WTC11 (cell line): Measurements from ENCODE around the gene HNRNPL. TPM values are rescaled to one million over a fixed set of nuclear protein-coding genes. Genes with fewer than 3 reads are reported as not detected.
A peak's percentile ranks its signal among the peaks of the same experiment; 100 is the strongest.

ENCODE experiments used
- ATAC-seq: fragments of 200-7000 bp; cut with Tn5 transposase; 2 replicates; pipeline ENCODE4 v1.10.0; 2021; ENCODE audit warnings: mild to moderate bottlenecking, moderate library complexity
- CTCF ChIA-PET: fragments of 300-600 bp; sonication (Branson Sonifier 250); formaldehyde crosslinking; loops from one replicate; lab custom pipeline; 2021; ENCODE audit warnings: antibody characterized with exemption; lab: Charles Lee
- POLR2A ChIA-PET: fragments of 350-600 bp; sonication (Branson Sonifier 250); formaldehyde crosslinking; loops from one replicate; lab custom pipeline; 2021; ENCODE audit warnings: antibody characterized with exemption; lab: Charles Lee
- DNase-seq: peaks from one replicate; pipeline ENCODE4 v3.0.0; 2021; ENCODE audit warnings: low spot score
- H3K27ac Mint-ChIP-seq: 2 replicates; pipeline ENCODE4 v1.8.0; 2021; ENCODE audit warnings: mixed read lengths
- H3K27me3 Mint-ChIP-seq: 2 replicates; pipeline ENCODE4 v1.8.0; 2021; ENCODE audit warnings: low read depth, mild to moderate bottlenecking, moderate library complexity, mixed read lengths
- H3K36me3 Mint-ChIP-seq: 2 replicates; pipeline ENCODE4 v1.8.0; 2021; ENCODE audit warnings: mixed read lengths
- H3K4me1 Mint-ChIP-seq: 2 replicates; pipeline ENCODE4 v1.8.0; 2022; ENCODE audit warnings: mixed read lengths
- H3K4me3 Mint-ChIP-seq: 2 replicates; pipeline ENCODE4 v1.8.0; 2021; ENCODE audit warnings: mild to moderate bottlenecking, moderate library complexity, mixed read lengths
- H3K9me3 Mint-ChIP-seq: 2 replicates; pipeline ENCODE4 v1.8.0; 2021; ENCODE audit warnings: mixed read lengths
- ATF1 ChIP-seq: sonication (generic); formaldehyde crosslinking; IDR thresholded peaks from 2 replicates; pipeline ENCODE4 v1.8.1; 2023; ENCODE audit warnings: mild to moderate bottlenecking, moderate library complexity, missing genetic modification reagents
- ATF2 ChIP-seq: sonication (generic); formaldehyde crosslinking; IDR thresholded peaks from 2 replicates; pipeline ENCODE4 v1.8.1; 2022; ENCODE audit warnings: low read depth, missing genetic modification reagents, borderline replicate concordance
- ATF3 ChIP-seq: sonication (generic); formaldehyde crosslinking; conservative IDR thresholded peaks from 2 replicates; pipeline ENCODE4 v1.8.1; 2022; ENCODE audit warnings: mild to moderate bottlenecking, missing genetic modification reagents
- CBFB ChIP-seq: sonication (generic); formaldehyde crosslinking; IDR thresholded peaks from 2 replicates; pipeline ENCODE4 v1.8.1; 2022; ENCODE audit warnings: mild to moderate bottlenecking, low read depth, missing genetic modification reagents
- E2F4 ChIP-seq: sonication (generic); formaldehyde crosslinking; IDR thresholded peaks from 2 replicates; pipeline ENCODE4 v1.8.1; 2022; ENCODE audit warnings: low read depth, mild to moderate bottlenecking, moderate library complexity, missing genetic modification reagents, borderline replicate concordance
- EMX1 ChIP-seq: fragments of 250-450 bp; sonication (Bioruptor Pico); IDR thresholded peaks from 2 replicates; pipeline ENCODE4 v1.8.0; 2021; ENCODE audit warnings: mild to moderate bottlenecking
- ESRRA ChIP-seq: sonication (generic); formaldehyde crosslinking; IDR thresholded peaks from 2 replicates; pipeline ENCODE4 v1.8.1; 2022; ENCODE audit warnings: mild to moderate bottlenecking, missing genetic modification reagents, borderline replicate concordance
- ETV6 ChIP-seq: sonication (generic); formaldehyde crosslinking; IDR thresholded peaks from 2 replicates; pipeline ENCODE4 v1.8.1; 2022; ENCODE audit warnings: mild to moderate bottlenecking, missing genetic modification reagents
- FOXP1 ChIP-seq: sonication (generic); formaldehyde crosslinking; IDR thresholded peaks from 2 replicates; pipeline ENCODE4 v1.8.0; 2022; ENCODE audit warnings: missing genetic modification reagents, mild to moderate bottlenecking, moderate library complexity, borderline replicate concordance
- JAZF1 ChIP-seq: fragments of 250-450 bp; sonication (Bioruptor Pico); IDR thresholded peaks from 2 replicates; pipeline ENCODE4 v1.9.0; 2021; ENCODE audit warnings: moderate library complexity, mild to moderate bottlenecking, inconsistent platforms
- MXD4 ChIP-seq: fragments of 250-450 bp; sonication (Bioruptor Pico); IDR thresholded peaks from 2 replicates; pipeline ENCODE4 v1.8.0; 2021; ENCODE audit warnings: mild to moderate bottlenecking, moderate library complexity, borderline replicate concordance
- NFYB ChIP-seq: sonication (generic); formaldehyde crosslinking; conservative IDR thresholded peaks from 2 replicates; pipeline ENCODE4 v1.8.0; 2022; ENCODE audit warnings: low read depth, missing genetic modification reagents
- NR2C2 ChIP-seq: sonication (generic); formaldehyde crosslinking; IDR thresholded peaks from 2 replicates; pipeline ENCODE4 v1.8.0; 2022; ENCODE audit warnings: mild to moderate bottlenecking, missing genetic modification reagents
- RORB ChIP-seq: fragments of 250-450 bp; sonication (Bioruptor Pico); IDR thresholded peaks from 2 replicates; pipeline ENCODE4 v1.9.0; 2021; ENCODE audit warnings: mild to moderate bottlenecking
- SMAD3 ChIP-seq: sonication (generic); formaldehyde crosslinking; IDR thresholded peaks from 2 replicates; pipeline ENCODE4 v1.8.0; 2022; ENCODE audit warnings: missing genetic modification reagents, mild to moderate bottlenecking, borderline replicate concordance
- ZNF219 ChIP-seq: sonication (generic); formaldehyde crosslinking; IDR thresholded peaks from 2 replicates; pipeline ENCODE4 v1.8.0; 2023; ENCODE audit warnings: missing genetic modification reagents, mild to moderate bottlenecking, borderline replicate concordance
- ZNF232 ChIP-seq: sonication (generic); formaldehyde crosslinking; IDR thresholded peaks from 2 replicates; pipeline ENCODE4 v1.8.0; 2022; ENCODE audit warnings: mild to moderate bottlenecking, missing genetic modification reagents
- ZNF263 ChIP-seq: sonication (generic); formaldehyde crosslinking; IDR thresholded peaks from 2 replicates; pipeline ENCODE4 v1.8.1; 2022; ENCODE audit warnings: low read depth, mild to moderate bottlenecking, moderate library complexity, missing genetic modification reagents
- ZNF396 ChIP-seq: fragments of 250-450 bp; sonication (Bioruptor Pico); IDR thresholded peaks from 2 replicates; pipeline ENCODE4 v1.8.0; 2021; ENCODE audit warnings: mild to moderate bottlenecking, moderate library complexity, borderline replicate concordance
- total RNA-seq: library from RNA; stranded (reverse); gene quantifications from 3 replicates; pipeline ENCODE4 v1.2.3, GENCODE V29; 2021
- TF ChIP-seq, protein P1 (sequence below): fragments of 250-450 bp; sonication (Bioruptor Pico); conservative IDR thresholded peaks from 2 replicates; pipeline ENCODE4 v1.9.0; 2021; ENCODE audit warnings: mild to moderate bottlenecking
- TF ChIP-seq, protein P2 (sequence below): sonication (generic); formaldehyde crosslinking; IDR thresholded peaks from 2 replicates; pipeline ENCODE4 v1.8.0; 2022; ENCODE audit warnings: mild to moderate bottlenecking, missing genetic modification reagents

Gene HNRNPL
- total RNA-seq, 1 experiment from 2014 or later: 779 TPM

DNA sequence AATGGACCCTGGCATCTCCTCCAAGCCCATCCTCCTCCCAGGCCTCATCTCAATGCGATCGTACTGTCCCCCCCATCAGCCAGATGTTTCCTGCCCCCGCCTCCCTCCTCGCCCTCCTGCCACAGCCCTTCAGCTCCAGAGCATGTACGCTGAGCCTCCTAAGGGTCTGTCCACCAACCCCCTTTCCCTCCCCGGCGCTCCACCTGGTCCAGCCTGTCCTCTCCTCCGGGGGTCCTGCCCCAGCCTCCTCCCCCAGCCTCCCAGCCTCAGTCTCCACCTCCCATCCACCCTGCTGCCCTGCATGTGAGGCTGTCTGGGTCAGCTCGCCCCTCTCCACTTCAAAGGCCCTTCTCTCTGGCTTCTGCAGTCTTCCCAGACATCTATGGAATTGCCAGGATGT, 45.2 kb upstream of the HNRNPL start (continued):
- TF ChIP-seq, protein P1, sequence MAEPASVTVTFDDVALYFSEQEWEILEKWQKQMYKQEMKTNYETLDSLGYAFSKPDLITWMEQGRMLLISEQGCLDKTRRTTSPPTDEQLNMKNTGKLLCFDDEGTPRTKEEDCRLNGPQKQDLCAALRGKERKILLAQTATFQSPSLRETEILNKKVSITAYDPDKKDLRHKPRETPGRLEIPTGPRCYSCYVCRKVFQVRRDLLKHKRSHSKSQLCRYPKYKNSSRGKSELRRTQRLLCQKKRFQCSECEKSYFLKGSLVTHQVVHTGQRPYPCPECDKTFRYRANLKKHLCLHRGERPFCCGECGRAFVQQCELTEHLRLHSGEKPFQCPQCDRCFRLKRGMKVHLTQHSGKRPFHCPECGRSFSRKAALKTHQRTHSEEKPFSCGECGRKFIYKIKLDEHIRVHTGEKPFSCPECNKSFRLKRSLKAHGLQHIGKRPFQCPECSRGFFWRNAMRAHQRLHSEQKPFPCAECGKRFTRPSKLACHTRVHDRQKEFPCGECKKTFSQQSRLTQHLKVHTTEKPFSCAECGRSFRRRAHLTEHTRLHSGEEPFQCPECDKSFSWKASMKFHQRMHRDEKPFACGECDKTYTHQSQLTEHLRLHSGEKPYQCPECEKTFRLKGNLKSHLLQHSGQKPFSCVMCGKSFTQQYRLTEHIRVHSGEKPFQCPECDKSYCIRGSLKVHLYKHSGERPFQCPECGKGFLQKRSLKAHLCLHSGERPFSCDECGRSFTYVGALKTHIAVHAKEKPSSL (CRISPR knock-in tag): no peak
- no peak for TF ChIP-seq NR2C2 (CRISPR knock-in tag)
- TF ChIP-seq RORB (CRISPR knock-in tag): no peak
- TF ChIP-seq, all 79 proteins: peak for 0

- Mint-ChIP-seq H3K4me1 (peaks cover 1% of the 10 kb centered on the region; the same call in 1 of the 2 replicates), H3K4me3 (no peak overlapping the region), H3K27ac (no peak overlapping the region), H3K27me3 (peaks cover 13% of the 10 kb centered on the region), H3K36me3 (no peaks in the 10 kb centered on the region), H3K9me3 (no peaks in the 10 kb centered on the region)
- DNase-seq: no peak
- TF ChIP-seq JAZF1 (CRISPR knock-in tag): no peak
- TF ChIP-seq RORB (CRISPR knock-in tag): no peak
- TF ChIP-seq ZNF263 (CRISPR knock-in tag): no peak
- TF ChIP-seq ATF2 (CRISPR knock-in tag): no peak
- no peak for TF ChIP-seq ATF1
- no peak for TF ChIP-seq MXD4 (CRISPR knock-in tag)
- TF ChIP-seq ZNF219: no peak
- no peak for TF ChIP-seq ETV6 (CRISPR knock-in tag)
- no peak for TF ChIP-seq ATF3 (CRISPR knock-in tag)
- TF ChIP-seq FOXP1: no peak
- no peak for TF ChIP-seq CBFB
- TF ChIP-seq SMAD3 (CRISPR knock-in tag): no peak
- CTCF ChIA-PET: interaction anchor here (1.4 kb wide), 1 partner anchor 23 kb away, joined by 3 read pairs; no protein-coding TSS in a partner anchor
- no peak for ATAC-seq
- POLR2A ChIA-PET: no interaction called here
Observed at GRCh38 chr19:38893341-38893771, 43.6 kb upstream of the HNRNPL start.

- Mint-ChIP-seq H3K36me3 (no peaks in the 10 kb centered on the region), H3K27me3 (peaks cover 8% of the 10 kb centered on the region), H3K4me3 (no peak overlapping the region), H3K9me3 (no peaks in the 10 kb centered on the region), H3K27ac (no peak overlapping the region)
- POLR2A ChIA-PET: no interaction called here
- TF ChIP-seq EMX1: no peak
- TF ChIP-seq NFYB (CRISPR knock-in tag): peak; percentile 58; the same call in 1 of the 2 replicates
- TF ChIP-seq, all 79 proteins: peak for 1
- no peaks in the 10 kb centered on the region for H3K4me1 Mint-ChIP-seq
- ATAC-seq (peak; percentile 65), DNase-seq (no peak)
- CTCF ChIA-PET: interaction anchor here (1.4 kb wide), 1 partner anchor 23 kb away, joined by 3 read pairs; no protein-coding TSS in a partner anchor
Observed at GRCh38 chr19:38892841-38893240, 43.1 kb upstream of the HNRNPL start.

DNA sequence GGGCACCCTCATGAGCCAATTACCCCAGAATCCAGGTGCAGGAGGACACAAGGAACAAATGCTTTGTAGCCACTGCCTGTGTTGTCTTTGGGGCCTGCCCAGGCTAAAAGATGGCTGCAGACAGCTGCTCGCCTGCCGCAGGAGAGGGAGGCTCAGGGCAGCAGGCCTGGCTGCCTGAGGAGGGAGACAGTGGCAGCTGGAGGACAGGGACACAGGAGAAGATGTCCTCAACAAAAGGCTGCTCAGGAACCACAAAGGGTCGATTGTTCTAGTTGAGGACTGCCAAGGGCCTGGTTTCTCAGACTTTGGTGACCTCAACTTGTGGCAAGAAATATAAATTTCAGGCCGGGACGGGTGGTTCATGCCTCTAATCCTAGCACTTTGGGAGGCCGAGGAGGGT, 42.0 kb upstream of the HNRNPL start:
- CTCF ChIA-PET: no interaction called here
- Mint-ChIP-seq H3K9me3 (no peaks in the 10 kb centered on the region), H3K4me3 (no peak overlapping the region), H3K4me1 (no peaks in the 10 kb centered on the region), H3K36me3 (no peaks in the 10 kb centered on the region), H3K27ac (no peak overlapping the region), H3K27me3 (peaks cover 2% of the 10 kb centered on the region; the same call in 1 of the 2 replicates)
- POLR2A ChIA-PET: no interaction called here
- DNase-seq (no peak), ATAC-seq (no peak)
- TF ChIP-seq SMAD3 (CRISPR knock-in tag): no peak
- TF ChIP-seq ZNF232 (CRISPR knock-in tag): no peak
- TF ChIP-seq ZNF396 (CRISPR knock-in tag): no peak
- TF ChIP-seq, protein P2, sequence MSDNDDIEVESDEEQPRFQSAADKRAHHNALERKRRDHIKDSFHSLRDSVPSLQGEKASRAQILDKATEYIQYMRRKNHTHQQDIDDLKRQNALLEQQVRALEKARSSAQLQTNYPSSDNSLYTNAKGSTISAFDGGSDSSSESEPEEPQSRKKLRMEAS (CRISPR knock-in tag): no peak
- no peak for TF ChIP-seq ATF1
- TF ChIP-seq ESRRA (CRISPR knock-in tag): no peak
- no peak for TF ChIP-seq ATF3 (CRISPR knock-in tag)
- no peak for TF ChIP-seq EMX1
- TF ChIP-seq NR2C2 (CRISPR knock-in tag): no peak
- TF ChIP-seq E2F4: no peak
